Stimulated activated effector memory CD8-positive, alpha-beta T cell treated with anti-CD3 and anti-CD28 coated beads, Interleukin-12 subunit alpha, Interleukin-12 subunit beta, amount 100 ng/mL, for 72 hours (primary cell): ENCODE results near the gene FKBP6.
"Not testable (repeated sequence)": the region's sequence is repeated elsewhere in the genome, so short reads cannot be mapped to it uniquely, and the experiment has no call there.

Experiments used
- ATAC-seq: fragments of 150-1000 bp; cut with Tn5 transposase; 2 replicates; pipeline ENCODE4 v1.10.0; 2021
- DNase-seq, 2 donors: peaks; one replicate each; pipeline ENCODE4 v3.0.0; 2021 to 2022; ENCODE audit warnings: low spot score in 2 of 2
- H3K27ac Mint-ChIP-seq: one replicate; pipeline ENCODE4 v1.8.0; 2022; ENCODE audit warnings: mild to moderate bottlenecking, mixed read lengths
- H3K36me3 Mint-ChIP-seq: one replicate; pipeline ENCODE4 v1.8.0; 2022; ENCODE audit warnings: mild to moderate bottlenecking, mixed read lengths
- H3K4me1 Mint-ChIP-seq: one replicate; pipeline ENCODE4 v1.8.0; 2022; ENCODE audit warnings: mixed read lengths
- H3K4me3 Mint-ChIP-seq: one replicate; pipeline ENCODE4 v1.8.0; 2022; ENCODE audit warnings: mild to moderate bottlenecking, mixed read lengths
- H3K9me3 Mint-ChIP-seq: one replicate; pipeline ENCODE4 v1.8.0; 2022; ENCODE audit warnings: mixed read lengths

FKBP6 gene

DNA sequence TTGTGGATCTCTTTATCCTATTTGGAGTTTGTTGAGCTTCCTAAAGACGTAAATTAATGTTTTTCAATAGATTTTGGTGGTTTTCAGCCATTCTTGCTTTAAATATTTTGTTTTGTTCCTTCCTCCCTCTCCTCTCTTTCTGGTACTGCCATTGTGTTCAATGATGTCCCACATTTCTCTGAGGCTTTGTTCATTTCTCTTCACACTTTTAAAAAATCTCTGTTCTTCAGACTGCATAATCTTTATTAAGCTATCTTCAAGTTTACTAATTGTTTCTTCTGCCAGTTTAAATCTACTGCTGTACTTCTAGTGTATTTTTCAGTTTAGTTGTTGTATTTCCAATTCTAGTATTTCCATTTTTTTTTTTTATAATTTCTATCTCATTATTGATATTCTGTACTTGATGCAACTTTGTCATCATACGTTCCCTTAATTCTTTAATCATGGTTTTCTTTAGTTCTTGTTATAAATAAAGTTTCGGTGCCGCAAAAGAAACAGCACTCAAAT, 60.0 kb downstream of the FKBP6 start:
- H3K36me3 Mint-ChIP-seq, result no peaks in the 10 kb centered on the region
- peaks cover 28% of the 10 kb centered on the region for H3K9me3 Mint-ChIP-seq
- DNase-seq, result no peak
- no peak for ATAC-seq
- H3K4me1 Mint-ChIP-seq, result no peaks in the 10 kb centered on the region
- H3K4me3 Mint-ChIP-seq, result no peak overlapping the region
- H3K27ac Mint-ChIP-seq, result no peak overlapping the region

DNA sequence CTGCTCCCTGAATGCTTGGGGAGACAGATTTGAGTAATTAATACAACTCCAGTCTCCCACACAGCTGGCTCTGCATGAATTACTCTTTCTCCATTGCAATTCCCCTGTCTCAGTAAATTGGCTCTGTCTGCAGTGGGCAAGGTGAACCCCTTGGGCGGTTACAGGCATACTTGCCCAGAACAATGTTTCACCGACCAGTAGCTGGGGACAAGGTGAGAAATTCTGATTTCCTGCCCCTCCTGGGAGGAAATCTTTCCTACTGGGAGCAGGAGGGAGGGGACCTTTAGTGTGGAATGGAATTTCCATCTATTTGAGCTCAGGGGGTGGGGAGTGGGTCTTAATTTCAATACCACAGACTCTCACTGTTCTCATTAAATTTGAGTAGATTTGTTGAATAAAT, 63.4 kb downstream of the FKBP6 start:
- DNase-seq (no peak), ATAC-seq (no peak)
- Mint-ChIP-seq H3K4me3 (no peak overlapping the region), H3K4me1 (no peaks in the 10 kb centered on the region), H3K9me3 (peaks cover 19% of the 10 kb centered on the region), H3K27ac (no peak overlapping the region), H3K36me3 (no peaks in the 10 kb centered on the region)

DNA sequence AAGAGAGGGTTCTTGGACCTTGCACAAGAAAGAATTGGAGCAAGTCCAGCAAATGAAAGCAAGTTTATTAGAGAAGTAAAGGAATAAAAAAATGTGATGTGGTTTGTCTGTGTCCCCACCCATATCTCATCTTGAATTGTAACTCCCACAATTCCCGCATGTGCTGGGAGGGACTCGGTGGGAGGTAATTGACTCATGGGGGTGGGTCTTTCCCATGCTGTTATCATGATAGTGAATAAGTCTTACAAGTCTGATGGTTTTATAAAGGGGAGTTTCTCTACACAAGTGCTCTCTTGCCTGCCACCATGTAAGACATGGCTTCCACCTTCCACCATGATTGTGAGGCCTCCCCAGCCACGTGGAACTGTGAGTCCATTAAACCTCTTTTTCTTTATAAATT, 66.5 kb downstream of the FKBP6 start:
- Mint-ChIP-seq H3K27ac (no peak overlapping the region), H3K4me1 (no peaks in the 10 kb centered on the region), H3K4me3 (no peak overlapping the region), H3K9me3 (peaks cover 7% of the 10 kb centered on the region), H3K36me3 (peaks cover 3% of the 10 kb centered on the region)
- no peak for DNase-seq
- ATAC-seq, result no peak

DNA sequence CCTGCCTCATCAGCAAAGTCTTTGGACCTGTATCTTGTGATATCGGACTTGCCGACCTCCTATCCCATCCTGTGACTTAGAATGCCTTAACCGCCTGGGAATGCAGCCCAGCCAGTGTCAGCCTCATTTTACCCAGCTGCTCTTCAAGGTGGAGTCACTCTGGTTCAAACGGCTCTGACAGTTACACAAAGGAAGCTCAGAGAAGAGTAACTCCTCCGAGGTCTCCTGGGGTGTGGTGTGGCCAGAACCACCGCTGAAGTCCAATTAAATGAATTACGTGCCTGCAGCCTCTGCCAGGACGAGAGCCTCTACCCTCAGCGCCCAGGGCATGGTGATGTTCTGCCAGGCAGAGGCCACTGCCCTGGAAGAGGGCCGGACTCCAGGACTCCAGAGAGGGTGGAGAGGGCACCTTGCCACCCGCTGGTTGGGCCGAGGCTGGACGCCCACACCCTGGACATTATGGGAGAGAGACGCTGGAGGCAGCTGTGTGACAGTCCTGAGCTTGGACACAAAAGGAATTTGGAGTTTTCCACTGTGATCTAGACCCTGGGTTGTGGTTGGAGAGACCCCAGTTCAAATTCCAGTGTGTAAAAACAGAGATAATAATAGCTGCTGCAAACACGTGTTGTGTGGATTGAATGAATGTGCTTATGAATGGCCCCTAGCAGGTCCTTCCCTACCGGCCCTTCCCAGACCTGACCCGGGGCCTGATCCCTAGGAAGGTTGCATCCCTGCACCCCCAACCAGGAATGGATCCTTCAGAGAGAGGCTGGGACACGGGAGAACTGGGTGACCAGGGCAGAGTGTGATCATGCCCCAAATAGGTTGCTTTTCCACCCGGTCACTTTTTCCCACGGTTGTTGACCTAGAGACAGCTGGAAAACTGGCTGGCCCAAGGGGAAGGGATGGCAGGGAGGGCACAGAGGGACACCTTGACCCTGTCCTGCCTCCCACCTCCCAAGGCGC, 67.9 kb downstream of the FKBP6 start:
- Mint-ChIP-seq H3K27ac (no peak overlapping the region), H3K9me3 (no peaks in the 10 kb centered on the region), H3K4me1 (no peaks in the 10 kb centered on the region), H3K36me3 (peaks cover 6% of the 10 kb centered on the region), H3K4me3 (no peak overlapping the region)
- ATAC-seq, result no peak
- DNase-seq, result no peak

GRCh38 chr7:73397521-73398281, 69.7 kb downstream of the FKBP6 start:
- peaks cover 6% of the 10 kb centered on the region for H3K36me3 Mint-ChIP-seq
- ATAC-seq, result no peak
- no peak overlapping the region for H3K27ac Mint-ChIP-seq
- H3K4me1 Mint-ChIP-seq, result no peaks in the 10 kb centered on the region
- H3K4me3 Mint-ChIP-seq, result no peak overlapping the region
- no peak for DNase-seq
- H3K9me3 Mint-ChIP-seq, result no peaks in the 10 kb centered on the region

GRCh38 chr7:73399185-73400050, 71.5 kb downstream of the FKBP6 start:
- H3K4me3 Mint-ChIP-seq, result peak overlapping the region; percentile 25
- not testable (repeated sequence) for H3K9me3 Mint-ChIP-seq, H3K36me3 Mint-ChIP-seq, H3K27ac Mint-ChIP-seq, H3K4me1 Mint-ChIP-seq
- ATAC-seq (peak; percentile 53), DNase-seq (peak; percentile 39 to 77)

DNA sequence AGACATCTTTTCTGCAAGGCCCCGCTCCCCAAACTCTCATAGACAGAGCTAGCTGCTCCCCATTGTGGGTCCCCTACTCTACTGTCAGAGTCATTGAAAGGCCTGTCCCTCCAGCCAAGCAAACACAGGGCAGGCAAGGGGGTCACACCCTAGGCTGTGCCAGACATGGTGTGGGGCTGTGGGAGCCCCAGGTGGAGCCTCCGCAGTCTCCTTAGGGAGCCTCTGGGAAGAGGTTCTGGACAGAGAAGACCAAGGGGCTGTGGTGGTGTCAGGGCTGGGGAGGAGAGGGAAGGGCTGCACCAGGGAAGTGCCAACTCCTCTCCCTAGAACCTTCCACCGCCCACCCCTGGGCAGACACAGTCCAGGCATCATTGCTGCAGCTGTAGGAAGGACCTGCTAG, 76.9 kb downstream of the FKBP6 start:
- not testable (repeated sequence) for H3K4me3 Mint-ChIP-seq, H3K27ac Mint-ChIP-seq, H3K9me3 Mint-ChIP-seq, DNase-seq, H3K4me1 Mint-ChIP-seq, H3K36me3 Mint-ChIP-seq
- ATAC-seq, result peak; percentile 13
